Islet of Langerhans (tissue), 1 donor: ENCODE results near the gene SLC6A12.

ENCODE experiments used
- FAIRE-seq: peaks from one replicate; lab custom pipeline; 2011; peaks lifted over from hg19 to GRCh38; lab: Jason Lieb, UNC

The SLC6A12 gene

DNA sequence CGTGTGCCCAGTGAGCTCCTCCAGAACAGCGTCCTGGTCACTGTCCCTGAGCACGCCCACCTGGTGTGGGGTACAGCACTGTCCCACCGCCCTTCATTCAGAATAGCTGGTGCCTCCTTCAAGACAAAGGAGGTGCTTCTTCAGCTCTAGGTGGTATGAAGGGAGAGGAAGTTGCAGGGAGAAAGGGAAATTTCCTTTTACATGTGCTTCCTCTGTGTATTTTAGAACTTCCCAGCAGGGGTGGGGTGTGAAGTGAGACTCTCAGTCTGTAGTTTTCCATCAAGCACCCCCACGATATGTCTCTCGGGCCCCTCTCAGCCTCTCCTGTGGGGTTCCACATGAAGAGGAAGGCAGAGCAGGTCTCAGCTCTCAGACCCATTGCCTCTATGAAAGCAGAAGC, 1.2 kb upstream of the SLC6A12 start:
- no peak for FAIRE-seq

DNA sequence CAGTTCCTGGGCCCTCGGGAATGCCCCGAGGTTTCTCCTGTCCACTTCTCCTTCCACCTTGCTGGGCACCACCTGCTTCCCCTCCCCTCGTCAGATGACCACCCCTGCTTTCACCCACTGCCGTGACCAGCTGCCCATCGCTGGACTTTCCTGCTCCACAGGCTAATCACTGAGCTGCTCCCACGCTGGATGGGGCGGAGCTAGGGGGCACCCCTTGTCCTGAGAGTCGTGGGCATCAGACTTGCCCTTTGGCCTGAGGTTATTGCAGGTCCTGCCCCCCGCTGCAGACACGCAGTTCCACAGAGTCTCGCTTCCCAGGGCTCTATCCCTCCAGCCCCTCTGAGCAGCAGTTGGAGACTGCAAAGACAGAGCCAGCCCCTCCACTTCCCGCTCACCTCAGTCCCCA, 427 bp downstream of the SLC6A12 start:
- FAIRE-seq = no peak

GRCh38 chr12:212715-213526, 1.0 kb downstream of the SLC6A12 start:
- no peak for FAIRE-seq

GRCh38 chr12:212415-212714, 1.6 kb downstream of the SLC6A12 start:
- FAIRE-seq = no peak

DNA sequence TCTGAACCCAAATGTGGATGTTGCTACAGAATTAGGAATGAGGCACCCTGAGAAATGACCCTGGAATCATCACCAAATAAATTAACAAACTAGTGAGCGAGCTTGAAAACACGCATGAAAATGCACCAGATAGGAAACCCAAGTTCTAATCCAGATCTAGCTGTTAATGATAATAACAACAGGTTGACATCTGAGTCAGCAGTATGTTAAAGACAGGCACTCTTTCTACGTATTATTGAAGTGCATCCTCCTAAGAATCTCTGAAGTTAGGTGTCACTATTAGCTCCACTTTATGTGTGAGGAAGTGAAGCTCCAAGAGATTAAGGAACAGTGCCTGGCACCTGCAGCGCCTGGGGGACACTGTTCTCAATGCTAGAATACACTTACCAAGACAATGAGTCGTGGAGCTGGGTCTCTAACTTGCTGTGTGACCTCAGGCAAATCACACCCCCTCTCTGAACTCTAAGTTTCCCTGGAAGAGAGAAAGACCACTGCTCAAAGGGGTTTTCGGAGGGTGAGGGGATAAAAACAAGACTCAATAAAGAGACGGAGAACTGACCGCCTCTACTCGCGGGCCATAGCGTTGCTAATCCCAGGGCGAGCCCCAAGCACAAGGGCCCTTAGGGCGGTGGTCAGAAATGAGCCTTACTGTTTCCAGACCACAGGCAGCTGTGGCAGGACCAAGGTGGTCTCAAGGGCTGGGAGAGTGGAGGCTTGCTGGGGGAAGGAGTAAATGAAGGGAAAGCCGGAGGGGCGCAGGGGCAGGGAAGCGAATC, 2.1 kb downstream of the SLC6A12 start:
- no peak for FAIRE-seq

GRCh38 chr12:211142-211465, 2.9 kb downstream of the SLC6A12 start:
- FAIRE-seq = no peak

DNA sequence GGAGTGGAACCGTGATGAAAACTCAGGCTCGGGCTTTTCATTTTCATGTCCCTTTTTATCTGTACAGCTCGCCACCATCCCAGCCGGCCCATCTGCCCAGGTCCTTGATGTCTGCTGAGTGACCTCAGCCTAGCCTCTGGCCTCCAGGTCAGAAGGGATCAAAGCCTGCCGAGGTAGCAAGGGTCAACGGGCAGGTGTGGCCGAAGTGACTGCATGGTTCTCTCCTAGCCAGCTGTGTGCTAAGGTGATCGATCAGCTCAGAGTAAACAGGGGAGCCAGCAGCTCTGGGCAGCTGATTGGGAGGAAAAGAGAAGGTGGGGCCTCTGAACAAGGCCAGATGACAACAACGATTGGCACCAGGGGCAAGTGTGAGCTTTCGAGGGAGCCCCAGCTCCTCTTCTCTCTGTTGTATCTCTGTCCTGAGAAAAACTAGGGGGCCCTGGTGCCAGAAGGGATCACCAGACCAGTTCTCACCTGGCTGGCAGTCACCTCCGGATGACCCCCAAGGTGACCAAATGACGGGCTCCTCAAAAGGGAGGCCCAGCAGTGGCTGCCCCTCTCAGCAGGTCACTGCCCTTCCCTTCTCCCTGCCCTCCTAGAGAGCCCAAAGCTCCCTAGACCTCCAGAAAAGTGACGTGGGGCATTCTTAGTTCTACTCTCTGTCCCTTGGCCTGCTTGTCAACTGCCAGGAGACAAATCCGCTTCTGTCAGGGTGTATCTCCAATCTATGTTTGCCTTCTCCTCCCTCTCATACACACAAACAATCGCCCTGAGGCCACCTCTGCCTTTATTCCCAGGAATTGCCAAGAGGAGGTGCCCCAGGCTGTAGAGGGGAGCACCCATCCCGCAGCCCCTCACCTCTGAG, 3.4 kb downstream of the SLC6A12 start:
- no peak for FAIRE-seq

GRCh38 chr12:209851-210250, 4.1 kb downstream of the SLC6A12 start:
- FAIRE-seq = no peak

GRCh38 chr12:209246-209645, 4.7 kb downstream of the SLC6A12 start:
- FAIRE-seq = no peak

DNA sequence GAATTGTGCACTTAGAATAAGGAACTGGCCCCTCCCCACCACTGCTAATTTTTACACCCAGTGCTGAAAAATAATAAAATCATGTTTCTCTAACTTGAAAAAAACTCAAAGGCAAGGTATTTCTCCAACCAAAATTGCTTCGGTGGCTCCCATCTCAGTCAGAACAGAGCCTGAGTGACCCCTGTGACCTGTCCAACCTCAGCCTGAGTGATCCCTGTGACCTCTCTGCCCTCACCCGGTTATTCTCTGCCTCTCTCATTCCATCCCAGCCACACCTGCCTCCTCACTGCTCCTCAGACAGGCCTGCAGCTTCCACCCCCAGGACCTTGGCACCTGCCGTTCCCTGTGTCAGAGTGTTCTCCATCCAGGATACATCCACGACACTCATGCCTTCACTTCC, 5.1 kb downstream of the SLC6A12 start:
- FAIRE-seq = no peak

GRCh38 chr12:207804-208203, 6.2 kb downstream of the SLC6A12 start:
- no peak for FAIRE-seq

- FAIRE-seq = no peak
Measured at GRCh38 chr12:206746-207440, 7.1 kb downstream of the SLC6A12 start.

DNA sequence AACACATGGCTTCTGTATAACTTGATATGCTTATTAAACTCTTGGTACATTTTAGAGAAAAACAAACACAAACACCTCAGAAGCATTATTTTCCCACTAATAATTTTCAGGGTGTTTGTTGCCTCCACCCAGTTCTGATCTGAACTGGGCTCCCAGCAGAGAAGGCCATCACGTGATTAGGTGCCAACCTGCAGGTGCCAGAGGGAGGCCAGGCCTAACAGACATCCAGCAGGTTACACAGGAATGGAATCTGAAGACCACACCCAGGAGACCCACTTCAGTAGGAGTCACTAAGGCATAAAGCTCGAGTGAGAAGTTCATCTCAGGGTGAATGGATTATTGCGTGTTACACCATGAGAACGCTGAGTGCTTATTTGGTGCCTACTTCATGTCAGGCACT, 8.9 kb downstream of the SLC6A12 start:
- no peak for FAIRE-seq

DNA sequence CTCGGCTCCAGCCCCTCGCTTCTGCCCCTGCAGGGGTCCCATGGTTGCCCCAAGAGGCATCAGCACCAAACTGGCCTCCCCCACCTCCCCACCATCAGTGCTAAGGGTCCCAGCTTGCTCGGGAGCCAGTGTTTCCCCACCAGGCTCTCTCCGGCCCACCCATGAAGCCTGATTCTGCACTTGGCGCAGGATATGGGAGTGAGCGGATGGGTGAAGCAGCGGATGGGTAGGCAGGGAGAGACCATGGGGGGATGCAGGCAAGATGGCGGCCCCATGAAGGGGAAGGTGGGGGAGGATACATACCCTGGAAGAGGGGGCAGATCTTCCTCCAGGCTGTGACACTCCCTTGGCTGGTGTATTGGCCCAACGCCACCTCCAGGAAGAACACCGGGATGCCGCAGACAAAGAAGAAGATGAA, 9.7 kb downstream of the SLC6A12 start:
- FAIRE-seq = no peak

GRCh38 chr12:203462-204260, 10.3 kb downstream of the SLC6A12 start:
- no peak for FAIRE-seq

- FAIRE-seq = no peak
Measured at GRCh38 chr12:203074-203461, 10.9 kb downstream of the SLC6A12 start.

- no peak for FAIRE-seq
Measured at GRCh38 chr12:202081-202731, 11.8 kb downstream of the SLC6A12 start.

DNA sequence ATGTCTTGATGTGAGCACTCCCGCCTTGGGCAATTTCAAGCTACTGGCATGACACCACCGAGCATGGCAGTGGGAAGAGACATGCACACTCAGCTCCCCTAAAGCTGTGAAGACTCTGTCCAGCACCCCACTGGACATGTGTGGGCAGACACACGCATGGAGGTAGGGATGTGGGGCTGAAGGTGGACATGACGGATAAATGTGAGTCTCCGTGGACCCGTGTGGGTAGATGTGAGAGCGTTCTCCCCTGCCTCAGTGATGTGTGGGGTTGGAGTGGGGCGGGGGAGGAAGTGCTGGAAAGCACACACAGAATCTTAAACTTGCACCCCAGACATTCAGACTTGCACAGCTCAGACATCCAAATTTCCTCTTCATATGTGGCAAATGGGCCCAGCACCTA, 12.6 kb downstream of the SLC6A12 start:
- FAIRE-seq = no peak

DNA sequence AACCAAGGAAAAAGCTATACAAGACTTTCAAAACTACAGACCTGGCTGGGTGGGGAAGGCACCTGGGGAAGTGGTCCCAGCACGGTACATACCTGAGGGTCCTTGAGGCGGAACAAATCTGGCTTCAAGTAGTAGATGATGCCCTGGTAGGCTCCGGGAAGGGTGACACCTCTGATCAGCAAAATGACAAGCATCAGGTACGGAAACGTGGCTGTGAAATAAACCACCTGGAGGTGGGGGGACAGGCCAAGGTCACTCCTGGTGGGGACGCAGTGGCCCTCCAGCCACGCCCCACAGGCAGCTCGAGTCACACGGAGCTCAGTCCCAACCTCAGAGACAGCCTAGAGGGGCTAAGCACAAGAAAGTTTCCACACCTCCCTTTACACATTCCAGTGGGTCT, 15.3 kb downstream of the SLC6A12 start:
- FAIRE-seq = no peak

GRCh38 chr12:197911-198695, 15.9 kb downstream of the SLC6A12 start:
- FAIRE-seq = no peak
